ENCODE data around the gene DNPH1. TPM values are rescaled to one million over a fixed set of nuclear protein-coding genes. Genes with fewer than 3 reads are reported as not detected.

Gene DNPH1
- total RNA-seq, 1 donor: 46.2 TPM

- H3K4me3 ChIP-seq (ENCODE audit: low read depth, low read length): no peak overlapping the region
- TF ChIP-seq, protein P1, sequence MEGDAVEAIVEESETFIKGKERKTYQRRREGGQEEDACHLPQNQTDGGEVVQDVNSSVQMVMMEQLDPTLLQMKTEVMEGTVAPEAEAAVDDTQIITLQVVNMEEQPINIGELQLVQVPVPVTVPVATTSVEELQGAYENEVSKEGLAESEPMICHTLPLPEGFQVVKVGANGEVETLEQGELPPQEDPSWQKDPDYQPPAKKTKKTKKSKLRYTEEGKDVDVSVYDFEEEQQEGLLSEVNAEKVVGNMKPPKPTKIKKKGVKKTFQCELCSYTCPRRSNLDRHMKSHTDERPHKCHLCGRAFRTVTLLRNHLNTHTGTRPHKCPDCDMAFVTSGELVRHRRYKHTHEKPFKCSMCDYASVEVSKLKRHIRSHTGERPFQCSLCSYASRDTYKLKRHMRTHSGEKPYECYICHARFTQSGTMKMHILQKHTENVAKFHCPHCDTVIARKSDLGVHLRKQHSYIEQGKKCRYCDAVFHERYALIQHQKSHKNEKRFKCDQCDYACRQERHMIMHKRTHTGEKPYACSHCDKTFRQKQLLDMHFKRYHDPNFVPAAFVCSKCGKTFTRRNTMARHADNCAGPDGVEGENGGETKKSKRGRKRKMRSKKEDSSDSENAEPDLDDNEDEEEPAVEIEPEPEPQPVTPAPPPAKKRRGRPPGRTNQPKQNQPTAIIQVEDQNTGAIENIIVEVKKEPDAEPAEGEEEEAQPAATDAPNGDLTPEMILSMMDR (IDR thresholded peaks at IDR 0.05; ENCODE audit: insufficient read depth, low read length): no peak
- DNase-seq (ENCODE audit: low read depth): no peak
Measured at GRCh38 chr6:43192911-43193310, 36.4 kb downstream of the DNPH1 start.

DNA sequence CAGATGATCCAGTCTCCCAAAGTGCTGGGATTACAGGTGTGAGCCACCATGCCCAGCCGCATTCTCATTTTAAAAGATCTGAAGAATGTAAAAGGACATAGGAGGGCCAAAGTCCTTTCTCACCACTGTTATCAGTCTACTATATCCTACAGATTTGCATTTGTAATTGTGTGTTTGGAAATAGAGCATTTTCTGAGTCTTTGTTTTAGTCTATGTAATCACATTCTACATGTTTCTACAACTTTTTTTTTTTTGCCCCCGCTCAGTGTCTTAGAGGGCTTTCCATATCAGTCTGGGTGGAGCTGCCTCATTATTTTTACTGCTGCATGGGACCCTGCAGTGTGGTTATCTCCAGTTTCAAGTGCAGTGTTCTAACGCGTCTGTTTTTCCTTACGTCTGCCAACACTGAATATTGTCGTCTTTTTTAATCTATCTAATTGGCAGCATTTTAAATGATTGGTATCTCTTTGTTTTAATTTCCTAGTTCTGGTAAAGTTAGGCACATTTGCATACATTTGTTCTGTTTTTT lies 39.4 kb downstream of the DNPH1 start:
- H3K4me3 ChIP-seq (ENCODE audit: low read depth, low read length): no peak overlapping the region
- TF ChIP-seq, protein P1 (IDR thresholded peaks at IDR 0.05; ENCODE audit: insufficient read depth, low read length): no peak
- no peak for DNase-seq (ENCODE audit: low read depth)

GRCh38 chr6:43188426-43188825 lies 40.9 kb downstream of the DNPH1 start:
- TF ChIP-seq, protein P1 (IDR thresholded peaks at IDR 0.05; ENCODE audit: insufficient read depth, low read length): no peak
- H3K4me3 ChIP-seq (ENCODE audit: low read depth, low read length): no peak overlapping the region
- DNase-seq (ENCODE audit: low read depth): no peak

GRCh38 chr6:43187821-43188220 lies 41.5 kb downstream of the DNPH1 start:
- H3K4me3 ChIP-seq (ENCODE audit: low read depth, low read length): no peak overlapping the region
- TF ChIP-seq, protein P1 (IDR thresholded peaks at IDR 0.05; ENCODE audit: insufficient read depth, low read length): no peak
- DNase-seq (ENCODE audit: low read depth): no peak

DNA sequence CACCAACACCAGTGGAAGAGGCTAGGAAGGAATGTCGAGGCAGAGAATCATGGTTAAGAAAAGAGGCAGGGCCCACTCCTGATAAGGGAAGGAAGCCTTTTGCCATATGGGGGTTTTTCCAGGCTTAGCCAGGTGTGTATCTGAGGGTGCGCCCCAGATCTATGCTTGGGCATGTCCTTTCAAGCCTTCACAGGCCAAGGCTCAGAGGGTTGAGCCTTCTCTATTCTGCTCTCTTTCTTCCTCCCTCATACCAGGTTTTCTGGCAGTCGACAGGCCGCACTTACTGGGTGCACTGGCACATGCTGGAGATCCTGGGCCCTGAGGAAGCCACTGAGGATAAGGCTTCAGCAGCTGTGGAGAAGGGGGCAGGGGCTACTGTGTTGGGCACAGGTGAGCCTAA lies 42.6 kb downstream of the DNPH1 start:
- TF ChIP-seq, protein P1 (IDR thresholded peaks at IDR 0.05; ENCODE audit: insufficient read depth, low read length): no peak
- DNase-seq (ENCODE audit: low read depth): no peak
- no peak overlapping the region for H3K4me3 ChIP-seq (ENCODE audit: low read depth, low read length)

GRCh38 chr6:43186019-43186418 lies 43.3 kb downstream of the DNPH1 start:
- TF ChIP-seq, protein P1 (IDR thresholded peaks at IDR 0.05; ENCODE audit: insufficient read depth, low read length): no peak
- H3K4me3 ChIP-seq (ENCODE audit: low read depth, low read length): no peak overlapping the region
- no peak for DNase-seq (ENCODE audit: low read depth)

- H3K4me3 ChIP-seq (ENCODE audit: low read depth, low read length): no peak overlapping the region
- no peak for DNase-seq (ENCODE audit: low read depth)
- TF ChIP-seq, protein P1 (IDR thresholded peaks at IDR 0.05; ENCODE audit: insufficient read depth, low read length): no peak
Measured at GRCh38 chr6:43185391-43185985, 43.8 kb downstream of the DNPH1 start.
